Astrocyte (in vitro differentiated cells and primary cell): ENCODE measurements around the gene WDR1.

Experiments used
- CTCF ChIP-seq: IDR thresholded peaks from 2 replicates; pipeline ENCODE4 v1.5.1; 2011; ENCODE audit warnings: low read depth, mild to moderate bottlenecking, inconsistent platforms, low read length, moderate library complexity; ENCODE audit not compliant: insufficient read depth
- EZH2 ChIP-seq: IDR thresholded peaks from 2 replicates; pipeline ENCODE4 v1.6.1; 2012; ENCODE audit warnings: mild to moderate bottlenecking, low read length, inconsistent platforms; ENCODE audit not compliant: insufficient read depth

DNA sequence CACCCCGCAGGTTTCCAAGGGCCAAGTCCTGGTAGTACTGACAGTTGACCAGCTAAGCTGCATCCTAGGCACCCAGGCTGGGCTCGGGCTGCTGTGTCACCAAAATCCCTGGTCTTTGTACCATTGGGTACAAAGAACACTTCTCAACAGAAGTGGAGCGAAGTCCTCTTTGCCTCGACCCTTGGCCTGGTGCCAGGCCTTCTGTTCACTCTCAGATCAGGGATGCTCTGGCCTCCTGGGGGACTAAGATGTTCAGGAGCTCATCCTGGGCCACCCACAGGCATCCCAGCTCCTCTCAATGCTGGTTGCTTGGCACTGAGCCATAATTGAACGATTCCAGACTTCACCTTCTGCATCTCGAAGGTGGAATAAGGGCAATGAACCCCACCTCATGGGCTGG, 81.5 kb downstream of the WDR1 start:
- no peak for TF ChIP-seq CTCF
- no peak for TF ChIP-seq EZH2
